GM21447 (cell line): ENCODE data around the gene IL7R.

Experiments used
- ATAC-seq: cut with Tn5 transposase; IDR thresholded peaks from one replicate; pipeline ENCODE4 v1.9.1; 2021; ENCODE audit not compliant: unreplicated experiment

The IL7R gene

GRCh38 chr5:35856765-35857351, at the start of gene IL7R:
IL7R (plus strand) TSS chr5:35856891; CDS start chr5:35856978, 87 bp downstream.
- ATAC-seq, result no peak

GRCh38 chr5:35810601-35811000, 46.1 kb upstream of the IL7R start:
- no peak for ATAC-seq

- ATAC-seq, result no peak
Measured at GRCh38 chr5:35811108-35811741, 45.5 kb upstream of the IL7R start.

GRCh38 chr5:35813521-35813920, 43.2 kb upstream of the IL7R start:
- no peak for ATAC-seq

- ATAC-seq, result no peak
Measured at GRCh38 chr5:35815089-35815936, 41.4 kb upstream of the IL7R start.

- no peak for ATAC-seq
Measured at GRCh38 chr5:35816881-35817521, 39.7 kb upstream of the IL7R start.

GRCh38 chr5:35819026-35819425, 37.7 kb upstream of the IL7R start:
- ATAC-seq, result no peak

- no peak for ATAC-seq
Measured at GRCh38 chr5:35819668-35820067, 37.0 kb upstream of the IL7R start.

GRCh38 chr5:35820735-35821134, 36.0 kb upstream of the IL7R start:
- no peak for ATAC-seq

- no peak for ATAC-seq
Measured at GRCh38 chr5:35821513-35821912, 35.2 kb upstream of the IL7R start.

- no peak for ATAC-seq
Measured at GRCh38 chr5:35822511-35822910, 34.2 kb upstream of the IL7R start.

- no peak for ATAC-seq
Measured at GRCh38 chr5:35823347-35824098, 33.2 kb upstream of the IL7R start.

GRCh38 chr5:35826056-35826455, 30.6 kb upstream of the IL7R start:
- no peak for ATAC-seq

- ATAC-seq, result no peak
Measured at GRCh38 chr5:35826554-35826953, 30.1 kb upstream of the IL7R start.

- ATAC-seq, result no peak
Measured at GRCh38 chr5:35828082-35828598, 28.6 kb upstream of the IL7R start.

- ATAC-seq, result no peak
Measured at GRCh38 chr5:35830587-35830986, 26.1 kb upstream of the IL7R start.

GRCh38 chr5:35832762-35833161, 23.9 kb upstream of the IL7R start:
- ATAC-seq, result no peak

GRCh38 chr5:35833224-35833623, 23.5 kb upstream of the IL7R start:
- ATAC-seq, result no peak

GRCh38 chr5:35835796-35836742, 20.6 kb upstream of the IL7R start:
- ATAC-seq, result no peak
